Muscle of arm (tissue), 12 donors: ENCODE data around the gene FAM110A. TPM values are rescaled to one million over a fixed set of nuclear protein-coding genes. Genes with fewer than 3 reads are reported as not detected.

ENCODE experiments used
- polyA plus RNA-seq, 12 donors: library from polyadenylated mRNA; unstranded; fragments of 120-200 nt; gene quantifications; one replicate each; pipeline ENCODE4 v1.2.1, GENCODE V29; 2013; ENCODE audit not compliant: insufficient read length in 12 of 12

Gene FAM110A
- polyA plus RNA-seq, 12 donors: 5.7 to 39.4 (median 11.3) TPM; not detected in 1

Other genes starting within 250 kb of the FAM110A start
- 1 to 10 TPM in 10 of 12 donors, not detected in 2; 1.8 to 4.5 (median 3.6) TPM for gene TCF15, start 223.4 kb upstream of the FAM110A start, polyA plus RNA-seq
- gene SRXN1, start 180.5 kb upstream of the FAM110A start, polyA plus RNA-seq: 10 to 100 TPM in 3 of 12 donors, 1 to 10 TPM in 8, not detected in 1; 5.2 to 13.0 (median 8.3) TPM
- gene SCRT2, start 157.9 kb upstream of the FAM110A start, polyA plus RNA-seq: under 1 TPM in 3 of 12 donors, not detected in 9; 0.03 to 0.18 (median 0.08) TPM
- gene SLC52A3, start 65.2 kb upstream of the FAM110A start, polyA plus RNA-seq: 1 to 10 TPM in 1 of 12 donors, under 1 TPM in 9, not detected in 2; 0.27 to 1.0 (median 0.41) TPM
- under 1 TPM in 8 of 12 donors, not detected in 4; 0.04 to 0.17 (median 0.09) TPM for gene ANGPT4, start 82.6 kb downstream of the FAM110A start, polyA plus RNA-seq
- 1 to 10 TPM in 1 of 12 donors, under 1 TPM in 8, not detected in 3; 0.18 to 1.0 (median 0.28) TPM for gene RSPO4, start 168.6 kb downstream of the FAM110A start, polyA plus RNA-seq